Fibroblast of the aortic adventitia (primary cell): Measurements from ENCODE around the gene NKX2-4. TPM values are rescaled to one million over a fixed set of nuclear protein-coding genes. Genes with fewer than 3 reads are reported as not detected.
"Not testable (repeated sequence)": the region's sequence is repeated elsewhere in the genome, so short reads cannot be mapped to it uniquely, and the experiment has no call there.

Source experiments
- DNase-seq: peaks from one replicate; pipeline ENCODE4 v3.0.0-alpha.2; 2010; ENCODE audit warnings: low read depth
- H3K4me3 ChIP-seq: 2 replicates; pipeline ENCODE4 v1.5.1; 2011; ENCODE audit warnings: low read depth, mild to moderate bottlenecking, control low read depth, low read length, moderate library complexity
- CTCF ChIP-seq: IDR thresholded peaks from 2 replicates; pipeline ENCODE4 v1.5.1; 2011; ENCODE audit warnings: mild to moderate bottlenecking, low read length, control low read depth, inconsistent platforms; ENCODE audit not compliant: insufficient read depth
- total RNA-seq: library from RNA; depleted of rRNA; stranded (reverse); fragments of >200 nt; gene quantifications from 2 replicates; pipeline ENCODE4 v1.2.3, GENCODE V29; 2012; ENCODE audit warnings: low replicate concordance

The NKX2-4 gene
- total RNA-seq, 1 donor: not detected

GRCh38 chr20:21432911-21433310 lies 35.6 kb upstream of the NKX2-4 start:
- H3K4me3 ChIP-seq: no peak overlapping the region
- no peak for TF ChIP-seq CTCF
- DNase-seq: no peak

GRCh38 chr20:21430020-21430419 lies 32.7 kb upstream of the NKX2-4 start:
- no peak for TF ChIP-seq CTCF
- no peak for DNase-seq

GRCh38 chr20:21424846-21425245 lies 27.5 kb upstream of the NKX2-4 start:
- no peak for TF ChIP-seq CTCF
- no peak for DNase-seq
- no peak overlapping the region for H3K4me3 ChIP-seq

More at GRCh38 chr20:21430020-21430419, 32.7 kb upstream of the NKX2-4 start:
- H3K4me3 ChIP-seq: no peak overlapping the region

GRCh38 chr20:21423712-21424111 lies 26.4 kb upstream of the NKX2-4 start:
- DNase-seq, H3K4me3 ChIP-seq: not testable (repeated sequence)

GRCh38 chr20:21421601-21422236 lies 24.4 kb upstream of the NKX2-4 start:
- no peak overlapping the region for H3K4me3 ChIP-seq
- DNase-seq: no peak
- TF ChIP-seq CTCF: no peak

- H3K4me3 ChIP-seq, DNase-seq: not testable (repeated sequence)
Observed at GRCh38 chr20:21419147-21419546, 21.8 kb upstream of the NKX2-4 start.

GRCh38 chr20:21413996-21414395 lies 16.7 kb upstream of the NKX2-4 start:
- H3K4me3 ChIP-seq, DNase-seq: not testable (repeated sequence)

- DNase-seq: no peak
- TF ChIP-seq CTCF: no peak
- no peak overlapping the region for H3K4me3 ChIP-seq
Observed at GRCh38 chr20:21411725-21412124, 14.4 kb upstream of the NKX2-4 start.
